GM19240 (cell line): ENCODE data around the gene NACC1.

ENCODE experiments used
- DNase-seq: peaks from one replicate; pipeline ENCODE4 v3.0.0; 2011; ENCODE audit warnings: low spot score; ENCODE audit not compliant: insufficient read length

NACC1 gene

GRCh38 chr19:13100031-13100588 lies 18.0 kb upstream of the NACC1 start:
- no peak for DNase-seq

- no peak for DNase-seq
These were observed 17.0 kb upstream of the NACC1 start for GRCh38 chr19:13100841-13101589.

- no peak for DNase-seq
These were observed 16.3 kb upstream of the NACC1 start for GRCh38 chr19:13101590-13102415.

- no peak for DNase-seq
These were observed 15.7 kb upstream of the NACC1 start for GRCh38 chr19:13102416-13102665.

- DNase-seq = no peak
These were observed 15.1 kb upstream of the NACC1 start, which contains the start of gene LYL1 for GRCh38 chr19:13102666-13103580. Gene LYL1, minus strand, starts transcription at chr19:13102858. Its CDS starts 1,687 bp downstream, at chr19:13101171.

- DNase-seq = no peak
These were observed 14.3 kb upstream of the NACC1 start for GRCh38 chr19:13103581-13104359.

- no peak for DNase-seq
These were observed 13.7 kb upstream of the NACC1 start for GRCh38 chr19:13104360-13104847.

GRCh38 chr19:13104848-13105711 lies 13.0 kb upstream of the NACC1 start:
- DNase-seq = no peak

- no peak for DNase-seq
These were observed 8.5 kb upstream of the NACC1 start for GRCh38 chr19:13109361-13110098.

- no peak for DNase-seq
These were observed 7.9 kb upstream of the NACC1 start for GRCh38 chr19:13110099-13110610.

- DNase-seq = no peak
These were observed 5.5 kb upstream of the NACC1 start for GRCh38 chr19:13112555-13112954.

GRCh38 chr19:13115936-13116281 lies 2.2 kb upstream of the NACC1 start:
- no peak for DNase-seq

GRCh38 chr19:13116282-13117175 lies 1.5 kb upstream of the NACC1 start, which contains the start of gene TRMT1:
Gene TRMT1, minus strand, starts transcription at chr19:13116740. Its CDS starts 341 bp downstream, at chr19:13116399.
- DNase-seq = peak; percentile 96

- DNase-seq = no peak
These were observed 790 bp upstream of the NACC1 start for GRCh38 chr19:13117176-13117771.

- no peak for DNase-seq
These were observed 545 bp downstream of the NACC1 start for GRCh38 chr19:13118424-13119193.

GRCh38 chr19:13119627-13120026 lies 1.6 kb downstream of the NACC1 start:
- DNase-seq = no peak
